Pons (tissue), 1 donor: Measurements from ENCODE around the gene SUMF1.
A peak's percentile ranks its signal among the peaks of the same experiment; 100 is the strongest.

Source experiments
- DNase-seq: peaks from one replicate; pipeline ENCODE4 v3.0.0-alpha.2; 2016; ENCODE audit warnings: low spot score

Gene SUMF1

GRCh38 chr3:4466741-4467521, at the start of gene SUMF1:
Gene SUMF1 (minus strand): TSS chr3:4467269. CDS start chr3:4467245, 24 bp downstream.
- peak; percentile 85 for DNase-seq

DNA sequence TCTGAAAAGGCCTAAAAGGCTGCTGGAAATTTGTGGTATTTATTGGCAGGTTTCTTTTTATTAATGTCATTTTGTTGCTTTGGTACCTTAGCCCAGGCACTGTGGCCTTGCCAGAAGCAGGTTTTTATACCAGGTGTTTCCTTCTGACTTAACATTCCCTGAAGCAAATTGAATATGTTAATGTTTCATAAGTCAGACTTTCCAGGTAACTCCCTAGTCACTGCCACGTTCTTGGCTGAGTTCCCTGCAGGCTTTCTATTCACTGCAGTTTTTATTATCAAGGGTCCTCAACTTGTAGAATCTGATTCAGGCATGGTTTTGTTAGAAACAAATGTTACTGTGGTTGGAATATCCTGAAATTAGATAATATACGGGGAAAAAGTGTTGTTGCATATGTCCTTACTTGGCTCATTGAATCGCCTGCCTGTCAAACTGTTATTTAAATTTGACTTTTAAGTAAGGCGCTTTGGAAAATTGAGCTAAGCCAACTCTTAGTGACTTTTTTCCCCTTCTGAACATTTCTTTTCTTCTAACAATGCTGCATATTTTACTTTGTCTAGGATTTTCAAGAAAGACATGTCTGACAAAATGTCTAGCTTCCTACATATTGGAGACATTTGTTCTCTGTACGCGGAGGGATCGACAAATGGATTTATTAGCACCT, 49.0 kb upstream of the SUMF1 start:
- no peak for DNase-seq

DNA sequence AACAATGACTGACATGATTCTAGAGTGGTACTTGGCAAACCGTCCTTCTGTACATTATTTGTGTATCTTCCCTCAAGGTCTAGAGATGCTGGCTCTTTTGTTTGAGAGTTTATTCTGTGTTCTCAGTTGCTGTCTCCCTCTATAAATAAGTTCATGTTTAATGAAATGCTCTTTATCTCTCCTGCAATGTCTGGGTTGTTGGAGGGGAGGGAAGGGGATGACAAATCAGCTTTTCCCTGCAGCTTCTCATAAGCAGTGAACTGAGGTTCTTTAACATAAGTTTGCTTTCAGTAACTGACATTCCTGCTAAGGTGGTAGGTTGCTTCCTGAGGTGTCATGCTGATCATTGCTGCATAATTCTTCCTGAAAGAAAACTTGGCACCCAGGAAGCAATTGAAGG, 47.8 kb upstream of the SUMF1 start:
- DNase-seq = no peak

DNA sequence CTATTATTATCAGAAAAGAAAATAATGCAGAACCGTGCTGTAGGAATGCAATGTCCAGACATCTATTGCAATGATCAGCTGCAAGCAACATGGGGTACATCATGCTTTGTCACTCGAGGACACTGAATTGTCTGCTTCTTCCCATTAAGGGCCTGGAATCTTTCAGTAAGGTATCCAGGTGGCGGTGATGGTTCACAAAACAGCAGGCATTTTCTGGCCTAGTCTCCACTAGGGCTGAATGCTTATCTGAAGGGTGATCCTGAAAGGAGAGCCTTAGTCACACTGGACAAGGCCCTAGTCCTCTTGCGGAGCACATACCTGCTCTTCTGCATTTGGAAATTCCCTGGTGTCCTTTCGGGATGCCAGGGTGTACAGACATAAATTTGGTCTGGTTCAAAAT, 47.3 kb upstream of the SUMF1 start:
- no peak for DNase-seq

GRCh38 chr3:4512895-4513616, 46.0 kb upstream of the SUMF1 start:
- no peak for DNase-seq

DNA sequence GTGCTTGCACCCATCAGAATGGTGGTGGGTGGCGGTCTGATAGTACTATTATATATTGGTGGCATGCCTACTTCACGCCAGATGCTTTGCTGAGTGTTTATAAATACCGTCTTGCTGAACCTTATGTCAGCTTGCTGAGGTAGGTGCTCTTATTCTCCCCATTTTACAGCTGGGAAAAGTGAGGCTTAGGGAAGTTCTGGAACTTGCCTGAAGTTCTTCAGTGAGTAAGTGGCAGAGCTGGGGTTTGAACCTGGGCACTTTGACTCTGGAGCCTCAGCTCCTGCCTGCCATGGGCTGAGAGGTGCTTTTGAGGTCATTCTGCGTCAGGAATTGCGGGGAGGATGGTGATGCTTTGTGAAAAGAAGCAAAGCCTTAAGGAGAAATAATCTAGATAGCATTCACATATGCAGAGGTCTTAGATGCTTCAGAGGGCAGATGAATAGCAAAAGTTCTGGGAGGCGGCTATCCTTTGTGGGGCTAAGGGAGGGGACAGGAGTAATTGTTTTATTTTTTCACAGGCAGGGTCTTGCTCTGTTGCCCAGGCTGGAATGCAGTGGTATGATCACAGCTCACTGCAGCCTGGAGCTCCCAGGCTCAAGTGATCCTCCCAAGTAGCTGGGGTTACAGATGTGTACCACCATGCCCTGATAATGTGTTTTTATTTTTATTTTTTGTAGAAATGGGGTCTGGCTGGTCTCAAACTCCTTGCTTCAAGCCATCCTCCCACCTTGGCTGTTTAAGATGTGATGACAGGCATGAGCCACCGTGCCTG, 44.6 kb upstream of the SUMF1 start:
- no peak for DNase-seq

- DNase-seq = no peak
Measured at GRCh38 chr3:4509983-4510755, 43.1 kb upstream of the SUMF1 start.

DNA sequence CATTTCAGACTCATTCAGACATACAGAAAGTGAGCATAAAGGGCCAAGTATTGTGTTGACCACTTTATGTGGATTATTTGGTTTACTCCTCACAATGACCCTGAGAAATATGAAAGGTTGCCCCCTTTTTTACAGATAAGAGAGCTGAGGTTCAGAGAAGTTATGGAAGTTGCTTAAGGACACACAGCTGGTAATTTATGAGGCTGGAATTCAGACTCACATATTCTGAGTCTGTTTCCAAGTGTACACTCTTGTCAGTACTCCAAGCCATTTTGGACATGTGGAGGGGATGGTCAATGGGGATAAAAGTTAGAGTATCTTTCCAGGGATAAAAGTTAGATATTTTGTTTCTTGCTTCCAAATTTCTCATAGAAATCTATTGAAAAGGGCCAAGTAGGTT, 42.0 kb upstream of the SUMF1 start:
- no peak for DNase-seq

DNA sequence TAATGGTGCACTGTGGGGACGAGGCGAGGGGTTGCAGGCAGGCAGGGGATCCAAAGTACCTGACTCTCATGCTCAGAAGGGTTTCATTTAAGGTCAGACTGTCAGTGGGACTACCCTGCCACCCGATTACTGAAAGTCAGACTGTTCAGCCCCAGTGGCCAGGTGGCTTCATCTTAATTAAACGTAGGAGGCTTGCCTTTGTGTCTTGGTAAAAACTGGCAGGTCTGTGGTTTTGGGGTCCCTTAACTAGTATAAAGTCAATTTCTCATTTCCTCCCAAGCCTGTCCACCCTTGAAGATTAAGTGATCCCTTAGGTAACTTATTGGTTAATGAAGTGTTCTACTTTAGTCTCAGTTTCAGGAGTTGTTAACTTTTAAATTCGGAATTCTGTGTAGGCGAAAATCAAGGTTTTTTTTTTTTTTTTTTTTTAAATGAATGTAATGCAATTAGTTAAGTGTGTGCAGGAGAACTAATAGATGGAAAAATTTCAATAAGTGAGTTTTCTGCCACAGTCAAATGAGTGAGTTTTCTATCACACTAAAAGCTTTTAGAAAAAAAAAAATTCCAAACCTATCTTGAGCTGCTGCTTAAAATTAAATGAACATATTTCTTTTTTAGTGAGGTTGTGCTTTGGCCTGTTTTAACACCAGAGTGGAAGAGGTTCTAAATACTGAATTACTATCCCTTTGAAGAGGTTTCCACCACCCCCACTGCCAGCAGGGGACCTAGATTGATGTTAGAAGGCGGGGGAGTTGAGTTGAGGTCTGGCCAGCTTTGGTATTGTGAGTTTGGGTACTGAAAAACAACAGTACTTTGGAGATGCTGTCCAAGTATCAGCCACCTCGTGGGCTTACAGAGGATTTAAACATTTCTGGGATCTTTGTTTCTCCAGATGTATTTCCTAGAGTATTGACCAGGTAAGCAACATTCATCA, 41.2 kb upstream of the SUMF1 start:
- DNase-seq = no peak

GRCh38 chr3:4507024-4507596, 40.0 kb upstream of the SUMF1 start:
- no peak for DNase-seq

DNA sequence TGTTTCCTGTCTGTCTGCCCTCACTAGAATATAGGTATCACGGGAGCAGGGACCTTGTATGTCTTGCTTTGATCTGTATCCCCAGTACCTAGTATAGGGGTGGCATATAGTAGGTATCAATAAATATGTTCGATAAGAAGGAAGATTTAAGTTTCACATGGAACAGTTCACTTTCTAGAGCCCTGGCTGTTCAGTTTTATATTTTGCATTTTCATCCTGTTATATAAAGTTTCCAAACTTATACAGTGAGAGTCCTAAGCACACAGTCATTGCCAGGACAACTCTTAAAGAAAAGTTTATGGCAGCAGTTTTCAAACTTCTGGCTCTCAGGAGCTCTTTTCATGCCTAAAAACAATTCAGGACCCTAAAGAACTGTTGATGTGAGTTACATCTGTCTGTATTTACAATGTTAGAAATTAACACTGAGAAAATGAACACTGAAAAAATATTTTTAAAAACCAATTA, 39.5 kb upstream of the SUMF1 start:
- DNase-seq = no peak

DNA sequence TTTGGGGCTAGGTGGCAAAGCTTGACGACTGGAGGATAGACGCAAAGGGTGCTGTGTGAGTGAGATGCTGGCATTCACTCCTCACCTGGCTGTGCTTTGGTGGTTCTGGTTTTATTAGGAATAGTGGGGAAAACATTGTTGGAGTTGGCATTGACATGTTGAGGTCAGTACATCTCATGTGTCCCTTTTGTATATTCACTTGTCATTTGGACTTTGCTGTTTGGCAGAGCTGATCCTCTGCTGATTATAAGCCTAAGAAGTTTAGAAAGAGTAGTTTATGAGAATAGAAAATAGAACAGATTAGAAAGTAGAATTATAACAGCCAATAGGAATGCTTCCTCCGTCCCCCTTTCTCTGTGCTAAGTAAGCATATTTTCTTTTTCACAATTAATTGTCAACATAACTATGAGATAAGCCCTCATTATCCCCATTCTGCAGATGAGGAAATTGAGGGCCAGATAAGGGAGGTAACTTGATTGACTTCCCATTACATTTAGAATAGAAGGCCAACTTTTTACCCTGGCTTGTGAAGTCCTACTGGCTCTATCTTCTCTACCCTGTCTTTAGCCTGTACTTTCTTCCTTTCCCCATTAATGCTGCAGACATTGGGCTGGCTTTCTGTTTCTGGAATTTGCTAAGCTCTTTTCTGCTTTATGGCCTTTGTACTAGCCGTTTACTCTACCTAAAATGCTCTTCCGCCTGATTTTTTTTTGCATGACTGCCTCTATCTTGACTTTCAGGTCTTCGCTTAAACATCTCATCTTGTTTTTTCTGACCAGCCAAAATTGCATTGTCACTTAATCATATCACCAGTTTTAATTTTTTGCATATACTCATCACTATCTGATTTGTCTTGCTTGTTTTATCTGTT, 38.9 kb upstream of the SUMF1 start:
- no peak for DNase-seq

GRCh38 chr3:4504340-4505261, 37.5 kb upstream of the SUMF1 start:
- no peak for DNase-seq

DNA sequence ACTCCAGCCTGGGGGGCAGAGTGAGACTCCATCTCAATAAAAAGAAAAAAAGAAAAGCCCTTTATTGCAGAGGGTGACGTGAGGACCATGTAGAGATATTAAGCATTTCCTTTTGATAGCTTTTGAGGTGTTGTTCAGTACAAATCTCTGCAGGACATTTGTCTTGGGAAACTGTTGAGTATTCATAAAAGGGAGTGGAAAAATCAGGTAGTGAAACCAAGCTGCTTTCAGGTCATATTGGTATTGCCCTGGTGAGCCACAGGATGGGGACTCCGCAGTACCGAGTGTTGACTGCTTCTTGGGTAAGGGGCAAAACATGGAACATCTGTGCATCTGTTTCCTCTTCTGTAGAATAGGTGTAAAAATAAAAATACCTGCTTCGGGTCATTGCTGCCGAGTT, 36.0 kb upstream of the SUMF1 start:
- no peak for DNase-seq

GRCh38 chr3:4501927-4502326, 34.9 kb upstream of the SUMF1 start:
- no peak for DNase-seq

GRCh38 chr3:4501437-4501836, 34.4 kb upstream of the SUMF1 start:
- DNase-seq = no peak

GRCh38 chr3:4498446-4498845, 31.4 kb upstream of the SUMF1 start:
- DNase-seq = no peak

DNA sequence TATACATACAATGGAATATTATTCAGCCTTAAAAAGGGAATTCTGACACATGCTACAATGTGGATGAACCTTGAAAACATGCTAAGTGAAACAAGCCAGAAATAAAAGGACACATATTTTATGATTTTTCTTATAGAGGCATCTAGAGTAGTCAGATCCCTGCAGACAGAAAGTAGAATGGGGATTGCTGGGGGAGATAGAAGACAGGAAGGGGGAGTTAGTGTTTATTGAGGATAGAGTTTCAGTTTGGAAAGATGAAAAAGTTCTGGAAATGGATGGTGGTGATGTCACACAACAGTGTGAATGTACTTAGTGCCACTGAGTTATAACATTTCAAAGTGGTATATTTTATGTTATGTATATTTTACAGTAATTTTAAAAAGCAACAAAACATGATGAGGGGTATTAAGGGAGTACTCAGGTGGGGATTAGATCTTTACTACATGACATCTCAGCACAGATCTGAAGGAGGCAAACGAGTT, 30.8 kb upstream of the SUMF1 start:
- no peak for DNase-seq
